Smooth muscle cell (in vitro differentiated cells): ENCODE measurements around the gene ZNF506. TPM values are rescaled to one million over a fixed set of nuclear protein-coding genes. Genes with fewer than 3 reads are reported as not detected.
A peak's percentile ranks its signal among the peaks of the same experiment; 100 is the strongest.
"Not testable (repeated sequence)": the region's sequence is repeated elsewhere in the genome, so short reads cannot be mapped to it uniquely, and the experiment has no call there.

Experiments
- DNase-seq: peaks from one replicate; lab custom pipeline; 2025; ENCODE audit not compliant: unreplicated experiment; lab: John Stamatoyannopoulos, UW
- H2AFZ ChIP-seq: fragments of 200-600 bp; sonication (generic); 2 replicates; pipeline ENCODE4 v1.6.0; 2016; ENCODE audit warnings: antibody characterized with exemption, low read depth, mild to moderate bottlenecking
- H3F3A ChIP-seq: fragments of 200-600 bp; sonication (generic); 2 replicates; pipeline ENCODE4 v1.6.0; 2017; ENCODE audit warnings: antibody characterized with exemption, low read depth
- H3K27ac ChIP-seq: fragments of 200-600 bp; sonication (generic); 2 replicates; pipeline ENCODE4 v1.5.1; 2016; ENCODE audit warnings: low read depth, mild to moderate bottlenecking
- H3K27me3 ChIP-seq: fragments of 200-600 bp; sonication (generic); 2 replicates; pipeline ENCODE4 v1.6.1; 2016; ENCODE audit warnings: low read depth, mild to moderate bottlenecking
- H3K36me3 ChIP-seq: fragments of 200-600 bp; sonication (generic); 2 replicates; pipeline ENCODE4 v1.5.1; 2016; ENCODE audit warnings: low read depth
- H3K4me1 ChIP-seq: fragments of 200-600 bp; sonication (generic); 2 replicates; pipeline ENCODE4 v1.5.1; 2016; ENCODE audit warnings: low read depth
- H3K4me2 ChIP-seq: fragments of 200-600 bp; sonication (generic); 2 replicates; pipeline ENCODE4 v1.6.0; 2016; ENCODE audit warnings: mild to moderate bottlenecking
- H3K4me3 ChIP-seq: fragments of 200-600 bp; sonication (generic); 2 replicates; pipeline ENCODE4 v1.5.1; 2016; ENCODE audit warnings: mild to moderate bottlenecking
- H3K79me2 ChIP-seq: fragments of 200-600 bp; sonication (generic); 2 replicates; pipeline ENCODE4 v1.6.0; 2016; ENCODE audit warnings: low read depth, mild to moderate bottlenecking
- H3K9ac ChIP-seq: fragments of 200-600 bp; sonication (generic); 2 replicates; pipeline ENCODE4 v1.6.0; 2016; ENCODE audit warnings: low read depth
- H3K9me3 ChIP-seq: fragments of 200-600 bp; sonication (generic); replicated peaks from 2 replicates; pipeline ENCODE4 v1.5.1; 2016; ENCODE audit warnings: low read depth
- H4K20me1 ChIP-seq: fragments of 200-600 bp; sonication (generic); 2 replicates; pipeline ENCODE4 v1.6.0; 2016; ENCODE audit warnings: low read depth
- WGBS: methylation state at CpG from one replicate; pipeline ENCODE4 v1.1.7; 2016; ENCODE audit warnings: low lambda C conversion rate; 5-methylcytosine and 5-hydroxymethylcytosine counted together
- polyA plus RNA-seq: library from polyadenylated mRNA; unstranded; fragments of >200 nt; fragmentation: Nextera tagmentation; extraction: Ambion mirVana; gene quantifications from 2 replicates; pipeline ENCODE4 v1.2.1, GENCODE V29; 2016
- total RNA-seq: library from RNA; depleted of rRNA; stranded (reverse); fragments of >200 nt; gene quantifications from 2 replicates; pipeline ENCODE4 v1.2.3, GENCODE V29; 2014
- TF ChIP-seq, protein P1 (sequence below): fragments of 200-600 bp; sonication (generic); IDR thresholded peaks from 2 replicates; pipeline ENCODE4 v1.5.1; 2017; ENCODE audit warnings: borderline replicate concordance, mild to moderate bottlenecking, antibody characterized with exemption; ENCODE audit not compliant: insufficient read depth, poor library complexity, severe bottlenecking

Gene ZNF506
- total and polyA plus RNA-seq, 2 experiments from 2014 or later: 6.7 to 27.7 TPM

- no peak overlapping the region for H3K9ac ChIP-seq
- no peak overlapping the region for H2AFZ ChIP-seq
- no peak for DNase-seq
- peaks cover 8% of the 10 kb centered on the region for H3K9me3 ChIP-seq
- H3F3A ChIP-seq: no peaks in the 10 kb centered on the region
- TF ChIP-seq, protein P1, sequence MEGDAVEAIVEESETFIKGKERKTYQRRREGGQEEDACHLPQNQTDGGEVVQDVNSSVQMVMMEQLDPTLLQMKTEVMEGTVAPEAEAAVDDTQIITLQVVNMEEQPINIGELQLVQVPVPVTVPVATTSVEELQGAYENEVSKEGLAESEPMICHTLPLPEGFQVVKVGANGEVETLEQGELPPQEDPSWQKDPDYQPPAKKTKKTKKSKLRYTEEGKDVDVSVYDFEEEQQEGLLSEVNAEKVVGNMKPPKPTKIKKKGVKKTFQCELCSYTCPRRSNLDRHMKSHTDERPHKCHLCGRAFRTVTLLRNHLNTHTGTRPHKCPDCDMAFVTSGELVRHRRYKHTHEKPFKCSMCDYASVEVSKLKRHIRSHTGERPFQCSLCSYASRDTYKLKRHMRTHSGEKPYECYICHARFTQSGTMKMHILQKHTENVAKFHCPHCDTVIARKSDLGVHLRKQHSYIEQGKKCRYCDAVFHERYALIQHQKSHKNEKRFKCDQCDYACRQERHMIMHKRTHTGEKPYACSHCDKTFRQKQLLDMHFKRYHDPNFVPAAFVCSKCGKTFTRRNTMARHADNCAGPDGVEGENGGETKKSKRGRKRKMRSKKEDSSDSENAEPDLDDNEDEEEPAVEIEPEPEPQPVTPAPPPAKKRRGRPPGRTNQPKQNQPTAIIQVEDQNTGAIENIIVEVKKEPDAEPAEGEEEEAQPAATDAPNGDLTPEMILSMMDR: no peak
- H4K20me1 ChIP-seq: no peaks in the 10 kb centered on the region
- no peaks in the 10 kb centered on the region for H3K4me1 ChIP-seq
- no peaks in the 10 kb centered on the region for H3K36me3 ChIP-seq
- no peak overlapping the region for H3K4me3 ChIP-seq
- no peaks in the 10 kb centered on the region for H3K27me3 ChIP-seq
- over 99% methylated on average over 12 of the region's 12 CpGs for WGBS
- H3K27ac ChIP-seq: no peak overlapping the region
- no peak overlapping the region for H3K4me2 ChIP-seq
- no peaks in the 10 kb centered on the region for H3K79me2 ChIP-seq
Measured at GRCh38 chr19:19847781-19848180, 26.2 kb upstream of the ZNF506 start.

- Histone ChIP-seq H2AFZ (no peak overlapping the region), H3K36me3 (no peaks in the 10 kb centered on the region), H3K4me1 (no peaks in the 10 kb centered on the region), H3K27me3 (no peaks in the 10 kb centered on the region), H3K4me3 (no peak overlapping the region), H3K9me3 (peaks cover 38% of the 10 kb centered on the region), H3K79me2 (no peaks in the 10 kb centered on the region), H3K27ac (no peak overlapping the region), H3K9ac (no peak overlapping the region), H4K20me1 (no peaks in the 10 kb centered on the region), H3F3A (no peaks in the 10 kb centered on the region), H3K4me2 (no peak overlapping the region)
- TF ChIP-seq, protein P1: no peak
- no peak for DNase-seq
Measured at GRCh38 chr19:19835560-19836038, 14.0 kb upstream of the ZNF506 start.

GRCh38 chr19:19826875-19827274, 5.3 kb upstream of the ZNF506 start:
- Histone ChIP-seq H3K4me3 (no peak overlapping the region), H3K27ac (no peak overlapping the region), H3K27me3 (no peaks in the 10 kb centered on the region), H3K79me2 (no peaks in the 10 kb centered on the region), H3K4me1 (no peaks in the 10 kb centered on the region), H3K9me3 (no peaks in the 10 kb centered on the region), H3K36me3 (no peaks in the 10 kb centered on the region), H3K9ac (no peak overlapping the region), H2AFZ (no peak overlapping the region), H4K20me1 (no peaks in the 10 kb centered on the region), H3F3A (no peaks in the 10 kb centered on the region), H3K4me2 (no peak overlapping the region)
- WGBS: 89% methylated on average over 11 of the region's 11 CpGs
- TF ChIP-seq, protein P1: no peak
- DNase-seq: no peak

GRCh38 chr19:19823916-19824315, 2.4 kb upstream of the ZNF506 start:
- H3K79me2 ChIP-seq: peaks cover 21% of the 10 kb centered on the region
- H3K27ac ChIP-seq: no peak overlapping the region
- no peak for DNase-seq
- no peak overlapping the region for H3K9ac ChIP-seq
- 86% methylated on average over 2 of the region's 2 CpGs for WGBS
- H3F3A ChIP-seq: no peaks in the 10 kb centered on the region
- H2AFZ ChIP-seq: no peak overlapping the region
- peaks cover under 1% of the 10 kb centered on the region for H4K20me1 ChIP-seq
- H3K36me3 ChIP-seq: no peaks in the 10 kb centered on the region
- H3K4me2 ChIP-seq: no peak overlapping the region
- TF ChIP-seq, protein P1: no peak
- H3K9me3 ChIP-seq: no peaks in the 10 kb centered on the region
- H3K27me3 ChIP-seq: no peaks in the 10 kb centered on the region
- no peaks in the 10 kb centered on the region for H3K4me1 ChIP-seq
- H3K4me3 ChIP-seq: no peak overlapping the region

- Histone ChIP-seq H3K79me2 (peaks cover 41% of the 10 kb centered on the region), H3K4me2 (peak overlapping the region; percentile 83), H3K4me3 (peak overlapping the region; percentile 81), H2AFZ (peak overlapping the region; percentile 61)
- WGBS: 54% methylated on average over 11 of the region's 11 CpGs
- H3K9me3 ChIP-seq, H3K27ac ChIP-seq, H3K9ac ChIP-seq, H3F3A ChIP-seq, H3K36me3 ChIP-seq, H3K27me3 ChIP-seq, DNase-seq, H3K4me1 ChIP-seq, H4K20me1 ChIP-seq: not testable (repeated sequence)
Measured at GRCh38 chr19:19821976-19822375, 426 bp upstream of the ZNF506 start.
